Kasumi-1 (cell line): ENCODE measurements around the gene DHFR2.
"Not testable (repeated sequence)": the region's sequence is repeated elsewhere in the genome, so short reads cannot be mapped to it uniquely, and the experiment has no call there.

ENCODE experiments used
- DNase-seq, 2 experiments: peaks; one replicate each; lab custom pipeline; 2025; lab: John Stamatoyannopoulos, UW

DHFR2 gene

DNA sequence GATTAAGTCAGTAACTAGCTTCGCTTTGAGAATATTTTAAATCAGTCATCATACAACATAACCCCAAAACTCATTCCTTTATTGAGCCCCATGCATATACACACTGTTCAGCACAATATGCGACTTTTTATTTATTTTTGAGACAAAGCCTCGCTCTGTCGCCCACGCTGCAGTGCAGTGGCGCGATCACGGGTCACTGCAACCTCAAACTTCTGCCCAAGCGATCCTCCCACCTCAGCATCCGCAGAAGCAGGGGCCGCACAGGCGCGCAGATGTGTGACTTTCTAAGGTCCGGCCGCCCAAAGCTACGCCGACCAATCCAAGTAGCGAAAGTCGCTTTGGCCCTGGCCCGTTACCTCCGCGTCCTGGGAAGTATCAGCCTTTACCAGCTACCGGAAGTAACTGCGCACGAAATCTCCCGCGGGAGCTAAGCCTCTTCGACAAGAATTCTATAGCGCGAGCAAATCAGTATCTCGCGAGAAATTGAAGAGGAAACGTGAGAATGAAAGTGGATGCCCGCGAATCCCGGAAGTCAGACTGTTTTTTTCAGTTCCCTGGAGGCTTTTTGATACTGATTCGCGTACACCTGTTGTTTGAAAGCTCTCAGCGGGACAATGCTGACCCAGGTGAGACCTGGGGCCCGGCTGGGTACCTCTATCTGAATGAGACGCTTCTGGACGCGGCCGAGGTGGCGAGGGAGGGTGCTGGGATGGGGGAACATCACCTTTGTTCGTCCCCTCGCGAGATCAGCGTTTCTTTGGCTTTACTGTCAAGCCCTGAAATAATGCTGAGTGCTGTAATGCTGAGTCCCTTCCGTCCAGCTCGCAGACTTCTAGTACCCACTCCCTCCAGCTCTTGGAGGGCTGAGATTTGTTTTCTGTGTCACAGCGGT is at the start of gene DHFR2, which contains the start of gene NSUN3:
Gene DHFR2 (minus strand): TSS at position 404 of the 892 bp plus-strand sequence. CDS start 1,405 bp downstream, outside the sequence.
Gene NSUN3 (plus strand): TSS at position 549 of the 892 bp plus-strand sequence. CDS start 66 bp downstream, at position 615.
- DNase-seq, result peak; percentile 96

DNA sequence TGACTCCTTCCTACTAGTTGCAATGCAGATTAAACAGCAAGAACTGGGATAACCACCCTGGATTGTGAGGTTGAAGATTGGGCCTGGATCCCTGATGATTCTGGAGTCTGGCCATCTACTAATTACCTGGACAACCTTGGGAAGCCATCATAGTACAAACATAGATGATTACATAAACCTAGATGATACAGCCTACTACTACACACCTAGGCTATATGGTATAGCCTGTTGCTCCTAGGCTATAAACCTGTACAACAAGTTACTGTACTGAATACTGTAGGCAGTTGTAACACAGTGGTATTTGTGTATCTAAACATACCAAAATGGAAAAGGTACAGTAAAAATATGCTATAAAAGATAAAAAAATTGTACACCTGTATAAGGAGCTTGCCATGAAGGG is 48.1 kb upstream of the DHFR2 start:
- DNase-seq, result no peak

DNA sequence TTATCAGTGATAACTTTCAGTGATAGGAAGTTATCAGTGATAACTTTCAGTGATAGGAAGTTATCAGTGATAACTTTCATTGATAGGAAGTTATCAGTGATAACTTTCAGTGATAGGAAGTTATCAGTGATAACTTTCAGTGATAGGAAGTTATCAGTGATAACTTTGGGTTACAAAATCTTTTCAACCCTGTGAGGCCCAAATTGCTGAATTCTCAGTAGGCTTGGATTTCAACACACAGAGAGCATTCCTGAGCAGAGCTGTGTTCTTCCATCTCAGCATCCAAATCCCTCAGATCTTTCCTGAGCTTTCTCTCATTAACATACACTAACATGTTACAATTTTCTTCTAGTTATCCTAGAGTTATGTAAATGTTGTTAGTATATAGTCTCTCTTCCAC is 47.5 kb upstream of the DHFR2 start:
- DNase-seq, result not testable (repeated sequence)

DNA sequence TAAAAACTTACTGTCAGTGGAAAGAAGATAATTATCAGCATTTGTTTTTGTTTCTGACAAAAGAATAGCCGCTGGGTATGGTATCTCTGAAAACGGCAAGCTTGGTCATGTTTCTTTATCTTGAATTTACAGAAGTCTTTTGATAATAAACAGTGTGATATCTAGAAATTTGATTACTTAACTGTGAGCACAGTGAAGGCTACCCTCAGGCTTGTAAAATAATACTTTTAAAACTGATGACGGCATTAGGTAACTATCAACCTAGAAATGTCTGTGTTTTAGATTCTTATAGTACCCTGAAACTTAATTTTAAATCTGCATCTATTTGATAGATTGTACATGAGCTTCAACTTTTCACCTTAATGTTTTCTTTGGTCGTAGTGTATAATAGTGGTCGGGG is 43.6 kb upstream of the DHFR2 start:
- DNase-seq, result no peak

DNA sequence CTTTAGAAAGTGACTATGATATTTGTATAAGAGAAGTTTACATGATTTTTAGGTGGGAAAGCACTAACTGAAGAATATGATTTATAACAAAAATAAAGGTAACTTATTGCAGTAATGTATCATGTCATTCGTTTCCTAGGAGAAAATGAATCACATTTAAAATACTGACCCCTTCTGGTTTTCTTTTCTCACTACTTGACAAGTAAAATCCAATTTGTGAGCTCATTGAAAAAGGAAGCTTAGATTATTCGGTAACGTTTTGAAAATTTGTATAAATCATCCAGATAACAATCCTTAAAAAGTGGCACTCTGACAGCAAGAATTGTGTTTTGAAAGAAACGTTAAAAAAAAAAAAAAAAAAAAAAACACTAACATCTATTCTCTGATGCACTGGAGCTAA is 39.1 kb upstream of the DHFR2 start:
- peak; percentile 18 to 26 for DNase-seq

DNA sequence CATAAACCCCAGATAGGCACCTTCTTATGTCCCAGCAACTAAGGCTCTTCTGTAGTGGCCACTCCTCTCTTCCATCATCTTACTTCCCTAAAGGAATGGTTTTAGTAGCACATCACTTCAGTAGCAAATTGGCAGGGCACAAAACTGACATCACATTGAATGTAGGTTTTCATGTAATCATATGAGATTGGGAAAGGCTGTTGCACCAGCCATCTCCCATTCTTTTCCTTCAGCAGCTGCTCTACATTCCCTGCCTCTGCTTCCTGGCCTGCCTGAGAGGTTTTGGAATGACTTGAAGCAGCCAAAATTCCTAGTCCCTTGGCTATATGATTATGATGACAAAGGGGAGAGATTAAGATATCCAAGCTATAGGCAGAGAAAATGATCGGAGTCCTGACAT is 36.6 kb upstream of the DHFR2 start:
- no peak for DNase-seq

DNA sequence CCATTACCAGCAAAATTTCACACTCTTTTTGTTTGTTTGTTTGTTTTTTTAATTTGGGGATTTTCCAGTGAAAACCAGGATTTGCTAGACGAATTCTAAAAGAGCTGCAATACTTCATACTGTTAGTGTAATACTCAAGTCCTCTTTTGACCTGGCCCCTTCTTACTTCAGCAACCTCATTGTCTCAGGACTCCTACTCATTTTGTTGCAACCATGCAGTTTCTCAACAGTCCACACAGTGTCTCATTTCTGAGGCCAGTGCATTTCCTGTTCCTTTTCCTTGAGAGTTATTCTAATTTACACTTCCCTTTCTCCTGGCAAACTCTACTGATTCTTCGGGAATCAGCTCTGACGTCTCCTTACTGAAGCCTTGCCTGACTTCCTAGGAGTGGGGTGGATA is 35.7 kb upstream of the DHFR2 start:
- peak; percentile 73 for DNase-seq

DNA sequence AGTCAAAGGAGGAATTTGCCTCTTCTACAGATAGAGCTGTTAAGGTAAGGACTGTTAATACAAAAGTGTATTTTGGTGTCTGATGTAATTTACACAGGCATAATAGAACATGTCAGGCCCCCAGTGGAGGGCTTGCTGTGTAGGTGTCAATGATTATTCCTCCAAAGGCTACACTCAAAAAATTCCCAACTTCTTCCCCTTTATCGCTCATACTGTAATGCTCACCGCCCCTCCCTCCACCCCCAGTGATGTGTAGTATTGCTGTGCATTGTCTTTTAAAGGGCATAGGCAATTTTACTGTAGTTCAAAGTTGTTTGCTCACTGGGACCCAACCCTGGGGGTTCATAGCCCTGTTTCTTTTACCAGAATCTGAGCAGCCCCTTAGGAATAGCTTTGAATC is 32.4 kb upstream of the DHFR2 start:
- DNase-seq, result no peak

DNA sequence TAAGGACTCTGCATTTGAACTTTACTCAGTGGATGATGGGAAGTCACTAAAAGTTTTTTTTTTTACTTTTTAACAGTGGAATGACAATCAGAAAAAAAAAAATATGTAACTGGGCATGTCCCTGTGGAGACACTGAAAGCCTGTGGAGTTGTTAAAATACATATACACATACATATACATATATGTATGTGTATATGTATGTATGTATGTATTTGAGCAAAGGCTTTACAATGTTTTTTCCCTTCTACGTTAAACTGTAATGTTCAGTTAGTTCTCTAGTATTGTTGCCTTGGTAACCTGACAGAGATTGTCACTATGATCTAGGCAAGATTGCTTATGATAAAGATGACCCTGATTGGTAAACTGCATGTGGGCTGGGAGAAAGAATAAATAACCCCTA is 30.4 kb upstream of the DHFR2 start:
- no peak for DNase-seq

DNA sequence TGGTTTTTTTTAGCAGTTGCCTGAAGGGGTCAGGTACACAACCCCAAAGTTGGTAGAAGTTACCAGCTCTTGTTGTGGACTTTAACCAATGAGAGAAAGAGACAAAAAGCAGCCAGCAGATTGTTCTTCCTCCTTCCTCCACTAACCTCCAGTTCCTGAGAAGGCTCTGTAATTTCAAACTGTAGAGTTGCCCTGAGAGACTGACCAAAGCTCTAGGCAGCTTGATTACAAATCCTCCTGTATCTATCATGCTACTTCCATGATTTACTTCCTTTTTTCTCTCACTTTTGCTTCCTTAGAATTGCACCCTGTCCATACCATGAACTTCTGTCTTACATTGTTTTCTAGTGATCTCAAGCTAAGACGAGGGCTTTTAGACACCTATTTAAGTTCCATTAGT is 29.4 kb upstream of the DHFR2 start:
- peak; percentile 10 to 36 for DNase-seq

DNA sequence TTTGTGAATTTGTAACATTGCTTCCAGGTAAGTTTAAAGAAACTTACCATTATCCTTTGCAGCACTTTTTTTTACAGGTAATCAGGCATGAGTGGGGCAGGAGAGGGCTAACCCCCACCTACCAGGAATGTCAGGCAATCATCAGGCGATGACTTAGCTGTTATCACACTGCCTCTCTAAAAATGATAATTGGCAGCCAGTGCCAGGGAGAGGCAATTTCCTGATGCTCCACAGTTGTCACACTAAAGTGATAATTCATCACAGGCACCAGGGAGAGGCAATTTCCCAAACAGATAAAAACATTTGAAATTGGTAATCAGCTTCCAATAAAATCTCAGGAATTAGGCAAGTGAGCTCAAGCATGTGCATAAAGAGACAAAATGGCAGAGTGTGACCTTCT is 26.4 kb upstream of the DHFR2 start:
- no peak for DNase-seq

DNA sequence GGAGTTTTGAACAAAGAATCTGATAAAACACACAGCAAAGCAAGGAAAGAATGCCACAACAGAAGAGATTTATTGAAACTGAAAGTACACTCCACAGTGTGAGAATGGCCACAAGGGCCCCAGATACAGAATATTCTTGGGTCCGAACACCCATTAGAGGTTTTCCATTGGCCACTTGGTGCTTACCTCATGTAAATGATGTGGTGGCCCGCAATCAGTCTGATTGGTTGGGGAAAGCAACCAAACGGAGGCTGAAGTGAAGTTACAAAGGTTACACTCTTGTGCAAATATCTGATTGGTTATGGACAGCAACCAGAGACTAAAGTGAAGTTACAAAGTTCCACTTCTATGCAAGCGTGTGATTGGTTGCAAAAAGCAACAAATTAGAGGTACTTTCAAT is 20.5 kb upstream of the DHFR2 start:
- DNase-seq, result no peak

DNA sequence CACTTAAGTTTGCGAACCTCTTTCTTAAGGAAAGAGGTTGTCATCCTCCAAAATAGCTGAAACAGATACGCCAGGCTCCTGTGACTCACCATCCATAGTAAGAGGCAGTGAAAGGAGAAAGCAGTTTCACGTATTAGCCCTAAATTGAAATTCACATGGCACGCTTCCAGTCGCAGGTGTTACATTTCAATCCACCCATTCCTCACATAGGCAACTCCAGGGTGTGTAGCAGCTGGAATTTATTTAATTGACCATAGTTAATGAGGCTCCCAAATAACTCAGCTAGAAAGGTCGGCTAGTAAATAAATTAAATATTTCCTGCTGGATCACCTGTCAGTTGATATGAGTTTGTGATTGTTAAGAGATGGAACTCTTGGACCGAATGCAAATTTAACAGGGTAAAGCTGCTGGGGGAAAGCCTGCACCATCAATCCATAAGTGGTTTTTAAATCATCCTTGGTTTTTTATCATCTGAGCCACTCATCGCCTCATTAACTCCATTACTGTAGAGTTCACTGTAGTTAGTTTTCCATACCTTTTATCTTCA is 19.7 kb upstream of the DHFR2 start:
- no peak for DNase-seq

DNA sequence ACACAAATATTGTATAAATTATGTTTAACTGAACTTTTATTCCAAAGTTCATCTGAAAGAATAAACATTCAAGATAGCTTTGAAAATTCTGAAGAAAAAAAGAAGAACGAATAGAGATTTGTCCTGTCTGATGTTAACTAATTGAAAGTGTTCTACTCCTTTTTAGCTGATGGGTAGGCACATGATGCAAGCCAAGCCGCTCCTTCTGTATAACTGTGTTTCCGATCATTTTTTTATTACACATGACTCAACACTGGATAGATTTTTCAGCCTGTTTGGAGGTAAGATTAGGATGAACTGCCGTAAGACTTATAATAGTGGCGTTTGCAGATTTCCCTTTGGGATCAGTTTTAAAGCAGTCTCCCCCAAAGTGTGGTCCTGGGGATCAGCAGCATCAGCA is 19.2 kb upstream of the DHFR2 start:
- DNase-seq, result no peak

DNA sequence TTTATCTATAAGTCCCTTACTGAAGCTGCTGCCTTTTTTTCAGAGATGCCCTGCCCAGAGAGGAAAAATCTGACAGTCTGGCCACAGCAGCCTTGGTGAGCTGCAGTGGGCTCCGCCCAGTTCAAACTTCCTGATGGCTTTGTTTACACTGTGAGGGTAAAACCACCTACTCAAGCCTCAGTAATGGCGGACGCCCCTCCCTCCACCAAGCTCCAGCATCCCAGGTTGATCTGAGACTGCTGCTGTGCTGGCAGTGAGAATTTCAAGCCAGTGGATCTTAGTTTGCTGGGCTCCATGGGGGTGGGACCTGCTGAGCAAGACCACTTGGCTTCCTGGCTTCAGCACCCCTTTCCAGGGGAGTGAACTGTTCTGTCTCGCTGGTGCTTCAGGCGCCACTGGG is 17.8 kb upstream of the DHFR2 start:
- DNase-seq, result not testable (repeated sequence)

DNA sequence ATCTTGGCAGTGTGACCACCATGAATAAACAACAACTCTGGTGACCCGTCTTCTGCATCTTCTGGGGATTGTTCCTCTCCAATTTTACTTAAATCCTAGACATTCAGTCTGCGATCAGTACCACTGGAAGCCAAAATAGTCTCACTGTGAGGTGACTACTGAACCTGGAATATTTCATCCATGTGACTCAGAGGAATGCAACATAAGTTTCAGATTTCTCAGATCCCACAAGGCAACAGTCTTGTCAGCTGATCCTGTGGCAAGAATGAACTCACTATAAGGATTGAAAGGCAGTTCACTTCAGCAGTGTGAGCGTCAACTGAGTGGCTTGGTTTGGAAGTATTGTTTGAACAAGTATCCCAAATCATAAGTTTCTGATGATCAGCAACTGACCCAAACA is 13.3 kb upstream of the DHFR2 start:
- DNase-seq, result no peak

DNA sequence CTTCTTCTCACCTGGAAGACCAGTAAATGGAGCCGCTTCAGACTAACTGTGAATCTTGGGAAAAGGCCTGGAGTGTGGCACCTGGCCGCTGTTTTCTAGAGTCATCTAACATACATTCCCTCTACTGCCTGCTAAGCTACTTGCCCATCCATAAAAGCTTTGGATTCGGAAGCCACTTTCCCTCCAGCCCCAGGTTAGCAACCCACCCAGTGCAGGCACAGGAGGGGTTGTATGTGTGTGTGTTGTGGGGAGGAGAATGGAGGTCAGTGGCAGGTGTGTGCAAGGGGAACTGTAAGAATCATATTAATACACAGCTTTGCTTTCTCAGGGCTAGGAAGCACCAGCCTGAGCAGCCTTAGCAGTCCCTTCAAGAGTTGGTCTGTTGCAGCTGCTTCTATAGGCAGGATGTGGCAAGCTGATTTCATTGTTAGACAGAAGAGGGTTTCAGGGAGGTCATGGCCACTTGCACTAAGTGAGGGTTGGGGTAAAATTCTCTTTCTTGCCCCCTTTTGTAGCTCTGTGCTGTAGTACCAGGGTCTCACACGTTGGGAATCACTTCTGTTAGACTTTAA is 9.1 kb upstream of the DHFR2 start:
- DNase-seq, result no peak

DNA sequence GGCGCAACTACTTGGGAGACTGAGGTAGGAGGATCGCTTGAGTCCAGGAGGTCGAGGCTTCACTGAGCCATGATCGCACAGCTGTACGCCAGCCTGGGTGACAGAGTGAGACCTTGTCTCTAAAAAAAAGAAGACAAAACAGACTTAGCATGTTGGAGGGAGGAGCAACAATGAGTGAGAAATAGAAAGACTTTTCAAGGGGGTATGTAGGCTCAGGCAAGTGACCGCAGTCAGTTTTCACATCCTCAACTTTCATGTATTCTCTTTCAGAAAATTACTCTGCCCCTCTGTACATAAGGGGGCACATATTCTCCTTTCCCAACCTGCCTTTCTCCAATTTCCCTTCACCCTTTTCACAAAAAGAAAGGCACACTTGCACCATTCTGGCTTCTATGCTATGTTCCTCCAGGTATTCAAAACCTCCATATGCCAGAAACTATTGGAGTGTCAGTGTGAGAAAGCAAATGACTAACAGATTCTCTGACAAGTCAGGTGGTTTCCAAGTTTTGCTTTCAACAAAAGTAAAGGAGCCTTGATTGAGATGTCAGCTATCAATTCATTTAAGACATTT is 7.7 kb upstream of the DHFR2 start:
- DNase-seq, result no peak

DNA sequence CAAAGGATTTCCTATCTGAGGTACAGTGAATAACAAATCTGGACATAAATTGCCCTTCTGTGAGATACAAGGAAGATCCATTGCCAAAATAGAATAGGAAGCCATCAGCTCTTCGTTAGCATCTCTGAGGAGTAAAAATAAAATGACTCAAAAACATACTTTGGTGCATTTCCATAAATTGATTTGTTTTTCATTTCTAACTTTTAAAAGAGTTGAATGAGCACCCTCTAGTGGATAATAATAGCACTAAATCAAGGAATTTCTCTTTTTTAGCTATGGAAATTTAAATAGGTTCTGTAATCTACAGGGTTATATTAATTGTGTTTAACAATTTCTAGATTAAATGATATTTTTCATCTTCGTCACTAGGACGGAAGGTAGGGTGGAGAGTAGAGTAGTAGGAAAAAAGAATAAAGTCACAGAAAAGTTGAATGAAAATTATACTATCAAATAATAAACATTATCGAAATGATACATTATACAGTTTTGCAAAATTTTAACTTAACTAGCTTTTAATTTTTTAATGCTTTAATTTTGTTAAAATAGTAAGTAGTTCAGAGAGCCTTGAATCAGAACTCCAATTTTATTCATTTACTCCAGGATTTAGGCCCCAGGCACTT is 6.6 kb upstream of the DHFR2 start:
- peak; percentile 43 to 68 for DNase-seq

DNA sequence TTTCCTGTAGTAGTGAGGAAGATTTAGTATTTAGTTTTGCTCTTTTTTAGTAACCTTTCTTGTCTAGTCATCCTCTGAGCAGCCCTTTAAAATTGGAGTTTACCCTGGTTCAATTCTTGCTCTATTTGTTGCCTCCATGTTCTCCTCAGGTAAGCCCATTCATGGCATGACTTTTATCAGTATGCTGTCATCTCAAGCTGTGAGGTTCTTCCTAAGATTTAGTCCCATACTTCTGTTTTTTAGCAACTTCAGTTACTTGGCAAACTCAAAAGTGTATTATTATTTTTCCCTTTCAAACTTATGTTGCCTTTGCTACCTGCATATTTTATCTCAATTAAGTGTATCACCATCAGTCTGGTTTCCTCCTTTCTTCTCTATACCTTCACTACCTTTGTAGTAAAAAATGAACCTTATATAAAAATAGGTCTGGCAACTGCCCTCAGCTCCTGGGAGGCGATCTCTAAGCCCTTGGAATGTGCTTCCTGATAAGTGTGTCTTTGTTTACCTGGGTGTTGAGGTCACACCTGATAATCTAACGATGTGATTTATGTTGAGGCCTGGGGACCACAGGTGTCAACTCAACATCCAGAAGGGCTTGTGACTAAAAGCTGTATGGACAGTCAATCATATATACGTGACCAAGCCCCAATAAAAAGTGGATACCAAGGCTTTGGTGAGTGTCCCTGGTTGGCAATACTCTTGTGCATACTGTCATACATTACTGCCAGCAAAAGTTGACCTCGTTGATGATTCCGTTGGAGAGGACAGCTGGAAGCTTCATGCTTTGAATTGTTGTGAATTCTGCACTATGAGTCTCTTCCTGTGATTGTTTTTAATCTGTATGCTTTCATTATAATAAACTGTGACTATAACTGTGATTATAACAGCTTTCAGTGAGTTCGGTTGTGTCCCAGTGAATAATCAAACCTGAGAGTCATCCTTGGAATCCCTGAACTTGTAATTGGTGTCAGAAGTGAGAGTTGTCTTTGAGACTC is 4.1 kb upstream of the DHFR2 start:
- DNase-seq, result no peak

DNA sequence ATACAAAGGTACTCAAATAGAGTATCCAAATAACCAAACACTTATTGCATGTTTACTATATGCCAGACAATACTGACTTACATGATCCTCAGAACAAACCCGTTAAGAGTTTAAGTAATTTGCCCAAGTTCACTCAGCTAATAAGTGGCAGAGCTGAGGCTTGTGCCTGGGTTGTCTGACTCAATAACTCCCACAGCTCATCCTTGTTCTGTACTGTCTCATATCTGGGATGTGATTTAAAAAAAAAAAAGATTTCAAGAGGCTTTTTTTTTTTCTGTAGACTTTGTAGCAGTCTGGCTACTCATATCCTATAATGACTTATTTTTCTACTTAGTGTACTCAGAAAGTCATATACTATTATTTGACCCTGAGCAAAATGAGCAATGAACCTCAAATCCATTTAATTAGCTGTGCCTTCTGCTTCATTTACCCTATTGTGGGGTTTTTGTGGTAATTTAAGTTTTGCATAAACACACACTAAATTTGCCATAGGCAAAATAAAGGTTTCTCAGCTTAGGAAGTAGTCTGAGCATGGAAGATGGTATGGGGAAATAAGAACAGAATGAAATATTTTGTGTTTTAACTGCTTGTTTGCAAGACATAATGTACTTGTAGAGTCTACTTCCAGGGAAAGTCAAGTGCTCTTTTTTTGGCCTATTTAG is 3.2 kb upstream of the DHFR2 start:
- DNase-seq, result no peak
